Colonic mucosa (tissue), 4 donors: Measurements from ENCODE around the gene SAP30L. TPM values are rescaled to one million over a fixed set of nuclear protein-coding genes. Genes with fewer than 3 reads are reported as not detected.

ENCODE experiments used
- DNase-seq: peaks from one replicate; pipeline ENCODE4 v3.0.0-alpha.2; 2020
- H3K27ac ChIP-seq: fragments of 200-600 bp; one replicate; pipeline ENCODE4 v1.8.0; 2021
- H3K27me3 ChIP-seq: fragments of 200-600 bp; one replicate; pipeline ENCODE4 v1.8.0; 2021
- H3K36me3 ChIP-seq: fragments of 200-600 bp; one replicate; pipeline ENCODE4 v1.8.0; 2021
- H3K4me1 ChIP-seq: fragments of 200-600 bp; one replicate; pipeline ENCODE4 v1.8.0; 2021; ENCODE audit warnings: mild to moderate bottlenecking
- H3K4me3 ChIP-seq: fragments of 200-600 bp; one replicate; pipeline ENCODE4 v1.8.0; 2021
- H3K9ac ChIP-seq, 2 donors: one replicate each; pipeline ENCODE4 v1.7.0; 2013; ENCODE audit warnings: control low read depth in 2 of 2, low read depth in 2 of 2, low read length in 2 of 2
- H3K9me3 ChIP-seq: fragments of 200-600 bp; one replicate; pipeline ENCODE4 v1.8.0; 2021
- intact Hi-C: fragments of 100-400 bp; cut with DNase I; formaldehyde crosslinking; loops from one replicate; pipeline ENCODE4 v1.14.1; 2022
- total RNA-seq, 2 donors: library from RNA; stranded (reverse); fragmentation: NEBNext Ultra II Directional in 1 of 2; extraction: Animal tissue kit (Norgen Biotek cat#: 25700) in 1 of 2; gene quantifications; one replicate each; pipeline ENCODE4 v1.2.1, GENCODE V29; 2021
- TF ChIP-seq, protein P1 (sequence below): fragments of 200-600 bp; IDR thresholded peaks from one replicate; pipeline ENCODE4 v1.8.0; 2022; ENCODE audit warnings: antibody characterized with exemption, mild to moderate bottlenecking
- donor health status: healthy.
- donor health status: DM: no; HTN: no; CAD: no.
- donor health status: DM: no; HTN: no; CAD: no.

Gene SAP30L
- total RNA-seq, 2 donors from 2014 or later: 38.2 to 47.0 TPM

DNA sequence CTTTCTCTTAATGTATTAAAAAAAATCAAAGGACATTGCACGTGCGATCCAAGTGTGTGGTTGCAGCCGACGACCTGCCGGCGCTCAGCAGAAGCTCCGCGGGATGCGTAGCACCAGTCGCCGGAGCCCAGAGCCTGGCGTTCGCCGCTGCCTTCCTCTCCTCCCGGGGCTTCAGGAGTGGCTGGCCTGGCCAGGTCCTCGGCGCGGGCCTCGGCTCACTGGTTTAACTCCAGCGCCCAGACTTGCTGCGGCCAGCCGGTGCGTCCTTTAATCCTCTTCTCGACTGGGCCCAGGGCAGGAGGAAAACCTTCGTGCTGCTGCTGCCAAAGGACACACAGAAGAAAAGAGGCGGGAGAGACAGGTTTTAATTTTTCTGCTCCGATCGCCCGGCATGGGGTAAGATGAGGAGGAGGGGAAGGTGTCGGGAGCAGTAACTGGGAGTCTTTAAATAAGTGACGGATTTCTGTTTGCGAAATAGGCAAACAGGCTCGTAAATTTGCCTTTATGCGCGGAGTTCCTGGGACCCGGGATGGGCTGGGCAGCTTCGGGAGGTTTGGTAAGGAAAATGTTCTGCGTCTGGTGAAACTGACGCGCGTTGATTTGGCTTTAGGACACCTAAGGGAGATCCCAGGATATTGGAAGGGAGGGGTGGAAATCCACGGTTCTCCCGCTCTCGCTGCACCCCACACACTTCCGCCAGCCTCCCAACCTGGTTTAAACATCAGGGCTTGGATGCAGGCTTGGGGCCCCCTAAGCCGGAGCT lies 30.0 kb downstream of the SAP30L start:
- H3K27ac ChIP-seq: no peak overlapping the region
- peaks cover 98% of the 10 kb centered on the region for H3K27me3 ChIP-seq
- peak overlapping the region; percentile 11 for H3K4me3 ChIP-seq
- peaks cover 16% of the 10 kb centered on the region for H3K4me1 ChIP-seq
- H3K9me3 ChIP-seq: no peaks in the 10 kb centered on the region
- TF ChIP-seq, protein P1, sequence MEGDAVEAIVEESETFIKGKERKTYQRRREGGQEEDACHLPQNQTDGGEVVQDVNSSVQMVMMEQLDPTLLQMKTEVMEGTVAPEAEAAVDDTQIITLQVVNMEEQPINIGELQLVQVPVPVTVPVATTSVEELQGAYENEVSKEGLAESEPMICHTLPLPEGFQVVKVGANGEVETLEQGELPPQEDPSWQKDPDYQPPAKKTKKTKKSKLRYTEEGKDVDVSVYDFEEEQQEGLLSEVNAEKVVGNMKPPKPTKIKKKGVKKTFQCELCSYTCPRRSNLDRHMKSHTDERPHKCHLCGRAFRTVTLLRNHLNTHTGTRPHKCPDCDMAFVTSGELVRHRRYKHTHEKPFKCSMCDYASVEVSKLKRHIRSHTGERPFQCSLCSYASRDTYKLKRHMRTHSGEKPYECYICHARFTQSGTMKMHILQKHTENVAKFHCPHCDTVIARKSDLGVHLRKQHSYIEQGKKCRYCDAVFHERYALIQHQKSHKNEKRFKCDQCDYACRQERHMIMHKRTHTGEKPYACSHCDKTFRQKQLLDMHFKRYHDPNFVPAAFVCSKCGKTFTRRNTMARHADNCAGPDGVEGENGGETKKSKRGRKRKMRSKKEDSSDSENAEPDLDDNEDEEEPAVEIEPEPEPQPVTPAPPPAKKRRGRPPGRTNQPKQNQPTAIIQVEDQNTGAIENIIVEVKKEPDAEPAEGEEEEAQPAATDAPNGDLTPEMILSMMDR: no peak
- no peak overlapping the region for H3K9ac ChIP-seq
- no peak for DNase-seq
- no peaks in the 10 kb centered on the region for H3K36me3 ChIP-seq
- intact Hi-C loops: no loop called here

DNA sequence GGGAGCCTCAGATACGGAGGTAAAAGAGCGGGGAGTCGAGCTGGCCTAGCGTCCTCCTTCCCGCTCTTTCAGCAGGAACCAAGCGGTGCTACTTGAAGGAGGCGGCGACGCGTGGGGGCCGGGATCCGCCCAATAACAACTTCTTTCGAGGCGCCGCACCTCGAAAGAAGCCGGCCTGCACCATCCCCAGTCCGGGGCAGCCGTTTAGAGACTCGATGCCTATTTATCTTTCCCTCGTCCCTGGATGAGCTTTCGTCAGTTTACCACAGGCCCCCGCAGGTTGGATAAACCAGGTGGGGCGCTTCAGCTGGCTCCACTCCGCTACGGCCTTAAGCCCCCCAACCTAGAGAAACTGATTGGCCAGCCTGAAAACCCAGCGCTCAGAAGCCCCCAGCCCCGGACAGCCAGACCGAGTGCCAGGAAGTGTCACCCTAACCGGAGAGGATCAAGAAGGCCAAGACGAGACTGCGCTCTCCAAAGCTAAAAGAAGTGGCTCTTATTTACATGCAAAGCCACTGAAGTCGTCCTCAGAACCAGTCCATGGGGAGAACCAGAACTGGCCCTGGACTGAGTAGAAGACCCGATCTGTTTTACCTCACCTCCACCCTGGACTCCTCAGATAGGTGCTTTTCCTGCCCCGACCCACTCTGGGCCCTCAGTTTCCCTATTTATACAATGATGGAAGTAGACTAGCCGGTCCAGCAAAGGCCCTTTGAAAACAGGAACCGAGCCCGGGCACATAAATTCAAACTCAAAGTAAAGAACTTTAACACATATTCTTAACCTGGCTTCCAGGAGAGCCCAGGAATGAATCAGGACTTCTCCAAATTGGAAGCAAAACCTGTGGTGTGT lies 30.8 kb downstream of the SAP30L start:
- Histone ChIP-seq H3K27me3 (peaks cover 99% of the 10 kb centered on the region), H3K36me3 (no peaks in the 10 kb centered on the region), H3K4me3 (peak overlapping the region; percentile 24), H3K27ac (no peak overlapping the region), H3K4me1 (peaks cover 16% of the 10 kb centered on the region), H3K9ac (no peak overlapping the region), H3K9me3 (no peaks in the 10 kb centered on the region)
- TF ChIP-seq, protein P1: no peak
- DNase-seq: no peak
- intact Hi-C loops: no loop called here

DNA sequence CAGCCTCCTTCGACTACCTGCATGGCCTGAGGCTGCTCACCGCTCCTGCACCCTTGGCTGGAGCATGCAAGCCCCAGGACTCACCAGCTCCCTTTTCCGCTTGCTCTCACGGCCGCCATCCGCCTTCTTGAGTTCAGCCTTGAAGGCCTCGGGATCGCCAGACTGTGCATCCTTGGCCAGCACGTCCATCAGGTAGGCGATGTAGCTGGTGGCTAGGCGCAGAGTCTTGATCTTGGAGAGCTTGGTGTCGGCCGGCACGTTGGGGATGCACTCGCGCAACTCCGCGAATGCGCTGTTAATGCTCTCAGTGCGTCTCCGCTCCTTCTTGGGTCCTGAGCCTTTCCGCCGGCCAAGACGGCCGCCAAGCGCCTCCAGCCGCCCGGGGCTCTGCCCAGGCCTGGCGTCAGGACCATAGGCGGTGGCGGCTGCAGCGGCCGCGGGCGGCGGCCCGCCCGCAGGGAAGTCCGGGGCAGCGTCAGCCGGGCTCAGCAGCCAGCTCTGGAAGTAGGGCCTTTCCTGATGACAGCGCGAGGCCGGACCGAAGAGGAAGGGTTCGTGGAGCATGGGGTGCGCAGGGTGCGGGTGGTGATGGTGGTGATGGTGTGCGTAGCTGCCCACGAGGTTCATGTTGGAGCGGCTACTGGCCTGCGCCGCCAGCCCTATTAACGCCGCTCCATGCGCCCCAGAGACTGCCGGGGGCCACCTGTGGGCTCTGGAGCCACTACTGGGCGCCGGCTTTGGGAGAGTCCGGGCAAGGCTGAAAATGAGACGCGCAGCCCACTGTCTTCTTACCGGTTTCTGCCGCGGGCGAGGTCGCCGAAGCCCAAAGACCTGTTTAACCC lies 31.8 kb downstream of the SAP30L start:
- TF ChIP-seq, protein P1: no peak
- H3K4me1 ChIP-seq: peaks cover 16% of the 10 kb centered on the region
- no peak for DNase-seq
- H3K9ac ChIP-seq: no peak overlapping the region
- H3K36me3 ChIP-seq: no peaks in the 10 kb centered on the region
- no peaks in the 10 kb centered on the region for H3K9me3 ChIP-seq
- H3K27me3 ChIP-seq: peaks cover 99% of the 10 kb centered on the region
- H3K27ac ChIP-seq: no peak overlapping the region
- H3K4me3 ChIP-seq: peak overlapping the region; percentile 24
- intact Hi-C loops: no loop called here

DNA sequence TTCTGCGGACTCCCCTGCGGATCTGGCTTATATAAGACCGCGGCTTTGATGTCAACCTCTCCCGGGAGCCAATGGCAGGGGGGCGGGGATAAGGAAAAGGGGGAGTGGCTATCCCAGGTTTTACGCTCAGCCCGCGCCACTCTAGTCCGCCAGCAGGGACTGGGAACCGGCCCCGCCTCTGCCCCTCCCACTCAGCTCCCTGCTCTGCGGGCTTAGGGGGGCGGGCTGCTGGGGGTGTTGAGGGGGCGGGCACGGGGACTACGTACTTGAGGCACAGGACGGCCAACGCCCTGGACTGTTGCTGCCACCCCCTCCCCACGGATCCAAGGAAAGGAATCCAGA lies 32.4 kb downstream of the SAP30L start, which contains the start of gene HAND1:
Gene HAND1, minus strand, starts transcription at position 4 of the 342 bp plus-strand sequence. CDS start 219 bp downstream, outside the sequence.
- intact Hi-C loops: no loop called here
- TF ChIP-seq, protein P1: no peak
- peak; percentile 76 for DNase-seq
- peaks cover 99% of the 10 kb centered on the region for H3K27me3 ChIP-seq
- no peaks in the 10 kb centered on the region for H3K36me3 ChIP-seq
- H3K4me3 ChIP-seq: peak within 1 kb of the TSS; percentile 24
- no peak within 1 kb of the TSS for H3K27ac ChIP-seq
- no peak within 1 kb of the TSS for H3K9ac ChIP-seq
- no peaks in the 10 kb centered on the region for H3K9me3 ChIP-seq
- peaks cover 16% of the 10 kb centered on the region for H3K4me1 ChIP-seq

DNA sequence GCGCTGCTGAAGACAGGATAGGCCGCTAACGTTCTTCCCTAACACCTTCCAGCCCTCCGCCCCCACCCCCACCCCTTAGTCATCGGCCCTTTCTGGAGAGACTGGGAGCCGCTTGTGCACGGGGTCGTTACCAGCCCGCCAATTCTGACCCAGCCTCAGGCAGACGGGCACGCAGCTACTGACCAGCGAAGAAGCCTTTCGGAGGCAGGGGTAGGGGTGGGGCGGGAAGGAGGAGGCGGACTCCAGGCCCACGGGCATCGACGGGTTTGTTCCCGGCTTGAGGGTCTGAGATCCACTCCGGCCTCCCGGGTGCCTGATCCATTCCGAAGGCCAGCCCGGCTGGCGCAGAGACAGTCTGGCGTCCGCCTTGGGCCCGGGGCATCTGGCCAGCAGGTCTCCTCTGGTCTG lies 33.0 kb downstream of the SAP30L start:
- Histone ChIP-seq H3K27me3 (peaks cover 99% of the 10 kb centered on the region), H3K4me1 (peaks cover 16% of the 10 kb centered on the region), H3K9me3 (no peaks in the 10 kb centered on the region), H3K9ac (no peak overlapping the region), H3K4me3 (no peak overlapping the region), H3K36me3 (no peaks in the 10 kb centered on the region), H3K27ac (no peak overlapping the region)
- intact Hi-C loops: no loop called here
- TF ChIP-seq, protein P1: no peak
- no peak for DNase-seq
